Upper lobe of left lung (tissue), 6 donors: Measurements from ENCODE around the gene CTU2. TPM values are rescaled to one million over a fixed set of nuclear protein-coding genes. Genes with fewer than 3 reads are reported as not detected.

Source experiments
- ATAC-seq, 2 donors: fragments of 200-7000 bp; cut with Tn5 transposase; one replicate each; pipeline ENCODE4 v1.9.1; 2022; ENCODE audit warnings: mild to moderate bottlenecking in 2 of 2, moderate library complexity in 2 of 2; ENCODE audit not compliant: low FRiP score in 2 of 2
- DNase-seq, 2 donors: peaks; one replicate each; pipeline ENCODE4 v3.0.0-alpha.2; 2019 to 2020
- H3K27ac ChIP-seq, 4 donors: fragments of 200-600 bp; sonication (generic); one replicate each; pipeline ENCODE4 v1.5.1; 2016 to 2019
- H3K27me3 ChIP-seq, 4 donors: fragments of 200-600 bp; sonication (generic); one replicate each; pipeline ENCODE4 v1.5.1; 2017 to 2019
- H3K36me3 ChIP-seq, 4 donors: fragments of 200-600 bp; sonication (generic); one replicate each; pipeline ENCODE4 v1.5.1; 2016 to 2019
- H3K4me1 ChIP-seq, 4 donors: fragments of 200-600 bp; sonication (generic); one replicate each; pipeline ENCODE4 v1.5.1; 2018 to 2019
- H3K4me3 ChIP-seq, 4 donors: fragments of 200-600 bp; sonication (generic); one replicate each; pipeline ENCODE4 v1.5.1; 2017 to 2019; ENCODE audit warnings: mild to moderate bottlenecking in 2 of 4, moderate library complexity in 1 of 4
- H3K9me3 ChIP-seq, 4 donors: fragments of 200-600 bp; sonication (generic); one replicate each; pipeline ENCODE4 v1.5.1; 2018 to 2019
- CTCF ChIP-seq, 6 experiments: fragments of 450-650 bp in 4 of 6; fragments of 200-600 bp in 2 of 6; sonication (generic) in 2 of 6; IDR thresholded peaks; one replicate each; pipeline ENCODE4 v1.5.1; 2016 to 2019; ENCODE audit warnings: antibody characterized with exemption in 6 of 6
- EP300 ChIP-seq, 4 donors: sonication (generic); formaldehyde crosslinking; IDR thresholded peaks; one replicate each; pipeline ENCODE4 v1.5.1; 2017; ENCODE audit warnings: antibody characterized with exemption in 4 of 4, control low read depth in 2 of 4
- POLR2A ChIP-seq, 4 donors: fragments of 450-650 bp; IDR thresholded peaks; one replicate each; pipeline ENCODE4 v1.5.1; 2016 to 2017; ENCODE audit warnings: antibody characterized with exemption in 4 of 4, mild to moderate bottlenecking in 2 of 4
- POLR2AphosphoS5 ChIP-seq, 2 donors: sonication (generic); formaldehyde crosslinking; IDR thresholded peaks; one replicate each; pipeline ENCODE4 v1.5.1; 2017; ENCODE audit warnings: antibody characterized with exemption in 2 of 2
- WGBS, 2 donors: methylation state at CpG; one replicate each; pipeline ENCODE4 v1.1.5; 2017 to 2018; 5-methylcytosine and 5-hydroxymethylcytosine counted together
- total RNA-seq, 6 donors: library from RNA; depleted of rRNA in 4 of 6; stranded (reverse); fragments of >200 nt in 4 of 6; gene quantifications; one replicate each; pipeline versions ENCODE4 v1.1.0 to v1.2.1, GENCODE V29; 2016 to 2021
- donor health status: DM: no; HTN: no; CAD: no; lungs with moderate emphysema.
- donor health status: DM: no; HTN: yes; CAD: no; lungs with severe emphysema.

The CTU2 gene
- total RNA-seq, 6 donors from 2014 or later = 9.4 to 31.4 (median 20.6) TPM

- Histone ChIP-seq H3K27ac (no peak overlapping the region), H3K4me1 (peaks cover 6 to 20% (median 13%) of the 10 kb centered on the region in 4 donors), H3K36me3 (peaks cover 0 to 85% (median 54%) of the 10 kb centered on the region in 4 donors), H3K9me3 (no peaks in the 10 kb centered on the region), H3K27me3 (no peaks in the 10 kb centered on the region), H3K4me3 (no peak overlapping the region)
- TF ChIP-seq EP300 (IDR thresholded peaks at IDR 0.05) (no peak), CTCF (IDR thresholded peaks at IDR 0.05) (no peak), POLR2AphosphoS5 (IDR thresholded peaks at IDR 0.05) (no peak), POLR2A (IDR thresholded peaks at IDR 0.05) (no peak)
- DNase-seq (peak in 1 of 2 donors; percentile 62), ATAC-seq (no peak)
- 87 to 92% methylated on average over 8 of the region's 22 CpGs for WGBS, 2 donors
Observed at GRCh38 chr16:88739139-88739976, 33.1 kb downstream of the CTU2 start.

- no peak for TF ChIP-seq POLR2A (IDR thresholded peaks at IDR 0.05)
- no peak for TF ChIP-seq CTCF (IDR thresholded peaks at IDR 0.05)
- TF ChIP-seq POLR2AphosphoS5 (IDR thresholded peaks at IDR 0.05) = no peak
- TF ChIP-seq EP300 (IDR thresholded peaks at IDR 0.05) = no peak
- DNase-seq (peak in 1 of 2 donors; percentile 82), ATAC-seq (no peak)
- Histone ChIP-seq H3K4me1 (peaks cover 14 to 28% (median 21%) of the 10 kb centered on the region in 4 donors), H3K36me3 (peaks cover 0 to 77% (median 46%) of the 10 kb centered on the region in 4 donors), H3K27me3 (no peaks in the 10 kb centered on the region), H3K27ac (no peak overlapping the region), H3K4me3 (no peak overlapping the region), H3K9me3 (no peaks in the 10 kb centered on the region)
- 87 to 89% methylated on average over 10 to 19 of the region's 33 CpGs for WGBS, 2 donors
Observed at GRCh38 chr16:88739977-88740726, 33.8 kb downstream of the CTU2 start.

- peaks cover 0 to 72% (median 42%) of the 10 kb centered on the region in 4 donors for H3K36me3 ChIP-seq
Observed at GRCh38 chr16:88740727-88741055, 34.4 kb downstream of the CTU2 start.

GRCh38 chr16:88741368-88741767, 35.1 kb downstream of the CTU2 start:
- H3K4me3 ChIP-seq = no peak overlapping the region
- no peak overlapping the region for H3K27ac ChIP-seq
- H3K9me3 ChIP-seq = no peaks in the 10 kb centered on the region
- 71 to 89% methylated on average over 3 to 17 of the region's 17 CpGs for WGBS, 2 donors
- ATAC-seq (no peak), DNase-seq (peak in 1 of 2 donors; percentile 70)
- TF ChIP-seq CTCF (IDR thresholded peaks at IDR 0.05) (no peak), POLR2A (IDR thresholded peaks at IDR 0.05) (no peak), EP300 (IDR thresholded peaks at IDR 0.05) (no peak), POLR2AphosphoS5 (IDR thresholded peaks at IDR 0.05) (no peak)
- peaks cover 0 to 65% (median 36%) of the 10 kb centered on the region in 4 donors for H3K36me3 ChIP-seq
- H3K4me1 ChIP-seq = peaks cover 26 to 40% (median 31%) of the 10 kb centered on the region in 4 donors
- H3K27me3 ChIP-seq = no peaks in the 10 kb centered on the region

More at GRCh38 chr16:88740727-88741055, 34.4 kb downstream of the CTU2 start:
- ATAC-seq = no peak
- DNase-seq = peak in 1 of 2 donors; percentile 75
- Histone ChIP-seq H3K27me3 (no peaks in the 10 kb centered on the region), H3K4me3 (no peak overlapping the region), H3K27ac (no peak overlapping the region), H3K9me3 (no peaks in the 10 kb centered on the region), H3K4me1 (peaks cover 19 to 33% (median 24%) of the 10 kb centered on the region in 4 donors)
- TF ChIP-seq CTCF (IDR thresholded peaks at IDR 0.05) (no peak), POLR2A (IDR thresholded peaks at IDR 0.05) (no peak), EP300 (IDR thresholded peaks at IDR 0.05) (no peak), POLR2AphosphoS5 (IDR thresholded peaks at IDR 0.05) (no peak)
- WGBS, 2 donors = 92% methylated on average over 12 of the region's 12 CpGs; no CpG with 5 or more reads in 1 of the 2 donors
